ENCODE results near the gene TIMM44. TPM values are rescaled to one million over a fixed set of nuclear protein-coding genes. Genes with fewer than 3 reads are reported as not detected.

TIMM44 gene
- total and polyA plus RNA-seq, 2 donors (not counting 3 experiments of a cell fraction or from before 2014, with no cell fraction given): 61.5 to 64.3 TPM

DNA sequence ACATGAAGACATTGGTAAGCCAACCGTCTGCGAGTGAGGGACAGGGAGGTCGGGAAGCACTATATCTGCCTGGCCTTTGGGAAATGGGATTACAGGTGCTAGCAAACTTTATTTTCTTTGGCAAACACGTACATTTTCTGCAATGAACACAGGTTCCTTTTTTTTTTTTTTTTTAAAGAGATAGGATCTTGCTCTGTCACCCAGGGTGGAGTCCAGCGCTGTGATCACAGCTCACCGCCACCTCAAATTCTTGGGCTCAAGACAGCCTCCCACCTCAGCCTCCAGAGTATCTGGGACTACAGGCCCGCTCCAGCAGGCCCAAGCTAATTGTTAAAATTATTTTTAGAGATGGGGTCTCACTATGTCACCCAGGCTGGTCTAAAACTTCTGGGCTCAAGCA, 37.7 kb upstream of the TIMM44 start:
- Histone ChIP-seq H3K79me2 (ENCODE audit: control insufficient read depth, insufficient read depth, low read length) (peaks cover 38% of the 10 kb centered on the region), H3K27me3 (ENCODE audit: control insufficient read depth in 2 of 2, insufficient read depth in 2 of 2, low read length in 2 of 2) (no peaks in the 10 kb centered on the region), H3K9me1 (replicated peaks; ENCODE audit: control insufficient read depth, extremely low read depth, insufficient read depth, low read length) (no peaks in the 10 kb centered on the region), H4K20me1 (replicated peaks; ENCODE audit: control insufficient read depth, extremely low read depth, insufficient read depth, low read length) (no peaks in the 10 kb centered on the region), H2AFZ (ENCODE audit: low read depth, low read length) (no peak overlapping the region), H3K9ac (replicated peaks; ENCODE audit: extremely low read depth, insufficient read depth, low read length) (no peak overlapping the region), H3K4me3 (replicated peaks in 1 of 3; ENCODE audit: insufficient read depth in 1 of 3, low read depth in 1 of 3, low read length in 3 of 3) (no peak overlapping the region), H3K4me1 (ENCODE audit: control insufficient read depth, extremely low read depth, insufficient read depth, low read length) (no peaks in the 10 kb centered on the region), H3K27ac (ENCODE audit: insufficient read depth, low read depth, low read length) (no peak overlapping the region), H3K4me2 (ENCODE audit: insufficient read depth, low read length) (no peak overlapping the region), H3K9me3 (replicated peaks; ENCODE audit: control insufficient read depth, insufficient read depth, low read length) (no peaks in the 10 kb centered on the region), H3K36me3 (ENCODE audit: control insufficient read depth in 2 of 2, extremely low read depth in 1 of 2, insufficient read depth in 2 of 2, low read length in 2 of 2) (peaks cover 10 to 69% of the 10 kb centered on the region in 2 experiments)
- POLR2A ChIA-PET: no interaction called here
- no peak for DNase-seq (ENCODE audit: low read depth, low spot score)
- no TSS peak for BruUV-seq (replicated peaks)
- TF ChIP-seq, protein P1, sequence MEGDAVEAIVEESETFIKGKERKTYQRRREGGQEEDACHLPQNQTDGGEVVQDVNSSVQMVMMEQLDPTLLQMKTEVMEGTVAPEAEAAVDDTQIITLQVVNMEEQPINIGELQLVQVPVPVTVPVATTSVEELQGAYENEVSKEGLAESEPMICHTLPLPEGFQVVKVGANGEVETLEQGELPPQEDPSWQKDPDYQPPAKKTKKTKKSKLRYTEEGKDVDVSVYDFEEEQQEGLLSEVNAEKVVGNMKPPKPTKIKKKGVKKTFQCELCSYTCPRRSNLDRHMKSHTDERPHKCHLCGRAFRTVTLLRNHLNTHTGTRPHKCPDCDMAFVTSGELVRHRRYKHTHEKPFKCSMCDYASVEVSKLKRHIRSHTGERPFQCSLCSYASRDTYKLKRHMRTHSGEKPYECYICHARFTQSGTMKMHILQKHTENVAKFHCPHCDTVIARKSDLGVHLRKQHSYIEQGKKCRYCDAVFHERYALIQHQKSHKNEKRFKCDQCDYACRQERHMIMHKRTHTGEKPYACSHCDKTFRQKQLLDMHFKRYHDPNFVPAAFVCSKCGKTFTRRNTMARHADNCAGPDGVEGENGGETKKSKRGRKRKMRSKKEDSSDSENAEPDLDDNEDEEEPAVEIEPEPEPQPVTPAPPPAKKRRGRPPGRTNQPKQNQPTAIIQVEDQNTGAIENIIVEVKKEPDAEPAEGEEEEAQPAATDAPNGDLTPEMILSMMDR (IDR thresholded peaks at IDR 0.05; ENCODE audit: extremely low read depth in 1 of 2, insufficient read depth in 1 of 2, low read depth in 1 of 2, low read length in 2 of 2): no peak
- CTCF ChIA-PET: no interaction called here
- no peak for FAIRE-seq
- intact Hi-C loops (cut with micrococcal nuclease): no loop called here
- dilution Hi-C loops (cut with MboI; ENCODE audit: extremely low pct_ligation_motif_present, low sequenced_read_pairs): no loop called here

DNA sequence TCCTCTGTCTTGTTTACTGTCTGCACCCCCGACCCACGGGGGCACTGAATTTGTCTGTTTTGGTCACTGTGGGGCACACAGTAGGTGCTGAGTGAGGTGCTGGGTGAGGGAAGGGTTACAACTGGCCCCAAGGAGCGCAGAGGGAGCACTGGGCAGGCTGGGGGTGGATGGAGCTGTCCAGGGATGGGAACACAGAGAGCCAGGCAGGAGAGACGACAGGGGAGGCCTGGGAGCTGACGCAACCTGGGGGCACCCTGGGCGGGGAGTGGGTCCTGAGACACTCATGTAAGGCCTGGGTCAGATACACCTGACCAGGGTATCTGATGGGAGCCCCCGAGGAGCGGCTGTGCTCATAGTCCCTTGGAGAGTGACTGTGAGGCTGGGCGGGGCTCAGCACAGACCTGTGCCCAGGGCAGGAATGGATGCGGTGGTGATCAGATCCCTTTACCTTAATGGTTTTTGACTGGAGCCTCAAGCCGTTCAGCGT, 37.2 kb upstream of the TIMM44 start:
- peaks cover 33% of the 10 kb centered on the region for H3K79me2 ChIP-seq (ENCODE audit: control insufficient read depth, insufficient read depth, low read length)
- no peaks in the 10 kb centered on the region for H4K20me1 ChIP-seq (replicated peaks; ENCODE audit: control insufficient read depth, extremely low read depth, insufficient read depth, low read length)
- POLR2A ChIA-PET: no interaction called here

More for the DNA sequence above, 37.2 kb upstream of the TIMM44 start:
- Histone ChIP-seq H3K9me1 (replicated peaks; ENCODE audit: control insufficient read depth, extremely low read depth, insufficient read depth, low read length) (no peaks in the 10 kb centered on the region), H2AFZ (ENCODE audit: low read depth, low read length) (no peak overlapping the region), H3K27me3 (ENCODE audit: control insufficient read depth in 2 of 2, insufficient read depth in 2 of 2, low read length in 2 of 2) (no peaks in the 10 kb centered on the region), H3K4me3 (replicated peaks in 1 of 3; ENCODE audit: insufficient read depth in 1 of 3, low read depth in 1 of 3, low read length in 3 of 3) (no peak overlapping the region), H3K9ac (replicated peaks; ENCODE audit: extremely low read depth, insufficient read depth, low read length) (no peak overlapping the region), H3K27ac (ENCODE audit: insufficient read depth, low read depth, low read length) (no peak overlapping the region), H3K9me3 (replicated peaks; ENCODE audit: control insufficient read depth, insufficient read depth, low read length) (no peaks in the 10 kb centered on the region), H3K4me1 (ENCODE audit: control insufficient read depth, extremely low read depth, insufficient read depth, low read length) (no peaks in the 10 kb centered on the region), H3K36me3 (ENCODE audit: control insufficient read depth in 2 of 2, extremely low read depth in 1 of 2, insufficient read depth in 2 of 2, low read length in 2 of 2) (peaks cover 10 to 68% of the 10 kb centered on the region in 2 experiments), H3K4me2 (ENCODE audit: insufficient read depth, low read length) (no peak overlapping the region)
- TF ChIP-seq POLR2AphosphoS5 (IDR thresholded peaks at IDR 0.05; ENCODE audit: insufficient read depth, low read depth, low read length) (no peak), JUN (IDR thresholded peaks at IDR 0.05; ENCODE audit: borderline replicate concordance, insufficient read depth, insufficient read length, low read depth) (no peak), MYC (IDR thresholded peaks at IDR 0.05; ENCODE audit: low read depth, low read length) (no peak), POLR2A (IDR thresholded peaks at IDR 0.05; ENCODE audit: low read depth, low read length) (no peak)
- dilution Hi-C loops (cut with MboI; ENCODE audit: extremely low pct_ligation_motif_present, low sequenced_read_pairs): no loop called here
- FAIRE-seq (no peak), DNase-seq (ENCODE audit: low read depth, low spot score) (no peak)
- intact Hi-C loops (cut with micrococcal nuclease): no loop called here
- CTCF ChIA-PET: no interaction called here
- no TSS peak for BruUV-seq (replicated peaks)
